Stimulated activated CD4-positive, alpha-beta T cell treated with anti-CD3 and anti-CD28 coated beads, Interleukin-2, amount 100 ng/mL, for 4 hours (primary cell): ENCODE measurements around the gene FNDC11.
"Not testable (repeated sequence)": the region's sequence is repeated elsewhere in the genome, so short reads cannot be mapped to it uniquely, and the experiment has no call there.

Source experiments
- DNase-seq: peaks from one replicate; pipeline ENCODE4 v3.0.0-alpha.2; 2020; ENCODE audit warnings: low read depth

Gene FNDC11

GRCh38 chr20:63554361-63555278 lies 661 bp downstream of the FNDC11 start:
- DNase-seq = no peak

GRCh38 chr20:63555661-63556381 lies 1.9 kb downstream of the FNDC11 start:
- no peak for DNase-seq

GRCh38 chr20:63556873-63557478 lies 3.0 kb downstream of the FNDC11 start:
- DNase-seq = no peak

GRCh38 chr20:63557481-63557891 lies 3.5 kb downstream of the FNDC11 start:
- no peak for DNase-seq

- no peak for DNase-seq
Observed at GRCh38 chr20:63558804-63559484, 5.0 kb downstream of the FNDC11 start.

- not testable (repeated sequence) for DNase-seq
Observed at GRCh38 chr20:63559485-63560332, 5.8 kb downstream of the FNDC11 start.

GRCh38 chr20:63560333-63560805 lies 6.4 kb downstream of the FNDC11 start:
- DNase-seq = no peak

- no peak for DNase-seq
Observed at GRCh38 chr20:63560856-63561609, 7.1 kb downstream of the FNDC11 start.

GRCh38 chr20:63561624-63562396 lies 7.9 kb downstream of the FNDC11 start:
- no peak for DNase-seq

GRCh38 chr20:63562461-63563224 lies 8.7 kb downstream of the FNDC11 start:
- DNase-seq = no peak

GRCh38 chr20:63563225-63563935 lies 9.4 kb downstream of the FNDC11 start:
- no peak for DNase-seq

- DNase-seq = no peak
Observed at GRCh38 chr20:63564036-63564810, 10.3 kb downstream of the FNDC11 start.

GRCh38 chr20:63565021-63565698 lies 11.2 kb downstream of the FNDC11 start:
- no peak for DNase-seq

- DNase-seq = no peak
Observed at GRCh38 chr20:63565699-63566335, 11.9 kb downstream of the FNDC11 start.

GRCh38 chr20:63566395-63567135 lies 12.6 kb downstream of the FNDC11 start:
- DNase-seq = no peak

- no peak for DNase-seq
Observed at GRCh38 chr20:63567136-63567385, 13.1 kb downstream of the FNDC11 start.
